CD4-positive, alpha-beta memory T cell (primary cell): ENCODE data around the gene SCML2. TPM values are rescaled to one million over a fixed set of nuclear protein-coding genes. Genes with fewer than 3 reads are reported as not detected.
A peak's percentile ranks its signal among the peaks of the same experiment; 100 is the strongest.
"Not testable (repeated sequence)": the region's sequence is repeated elsewhere in the genome, so short reads cannot be mapped to it uniquely, and the experiment has no call there.

Experiments
- CTCF ChIA-PET: fragments of 350-600 bp; sonication (Branson Sonifier 250); formaldehyde crosslinking; loops from one replicate; lab custom pipeline; 2021; ENCODE audit warnings: inconsistent platforms; ENCODE audit not compliant: partially characterized antibody; lab: Charles Lee
- POLR2A ChIA-PET: fragments of 350-600 bp; sonication (Branson Sonifier 250); formaldehyde crosslinking; loops from one replicate; lab custom pipeline; 2021; ENCODE audit not compliant: partially characterized antibody; lab: Charles Lee
- DNase-seq, 5 donors: peaks; one replicate each; pipeline versions ENCODE4 v3.0.0 to v3.0.0-alpha.2; 2020 to 2022; ENCODE audit warnings: mixed read lengths in 1 of 5
- H3K27ac ChIP-seq: one replicate; pipeline ENCODE4 v1.7.0; 2013; ENCODE audit warnings: low read depth, low read length
- H3K27me3 ChIP-seq: 2 replicates; pipeline ENCODE4 v1.7.0; 2013; ENCODE audit warnings: mild to moderate bottlenecking, low read length, moderate library complexity; ENCODE audit not compliant: insufficient read depth
- H3K36me3 ChIP-seq: 2 replicates; pipeline ENCODE4 v1.7.0; 2013; ENCODE audit warnings: mild to moderate bottlenecking, low read length, moderate library complexity; ENCODE audit not compliant: insufficient read depth
- H3K4me1 ChIP-seq: 2 replicates; pipeline ENCODE4 v1.7.0; 2013; ENCODE audit warnings: mild to moderate bottlenecking, low read length, moderate library complexity; ENCODE audit not compliant: insufficient read depth
- H3K4me3 ChIP-seq, 2 donors: one replicate each; pipeline ENCODE4 v1.7.0; 2013; ENCODE audit warnings: low read length in 2 of 2, mild to moderate bottlenecking in 1 of 2
- H3K9me3 ChIP-seq, 2 donors: one replicate each; pipeline ENCODE4 v1.7.0; 2013; ENCODE audit warnings: low read length in 2 of 2, control low read depth in 1 of 2; ENCODE audit not compliant: control insufficient read depth in 1 of 2
- H3K27ac Mint-ChIP-seq, 7 donors: one replicate each; pipeline ENCODE4 v1.8.0; 2020 to 2021; ENCODE audit warnings: mixed read lengths in 7 of 7, mild to moderate bottlenecking in 6 of 7, inconsistent platforms in 3 of 7, moderate library complexity in 3 of 7
- H3K27me3 Mint-ChIP-seq, 2 donors: one replicate each; pipeline ENCODE4 v1.8.0; 2020 to 2021; ENCODE audit warnings: mixed read lengths in 2 of 2
- H3K36me3 Mint-ChIP-seq, 2 donors: one replicate each; pipeline ENCODE4 v1.8.0; 2020 to 2021; ENCODE audit warnings: mixed read lengths in 2 of 2, inconsistent platforms in 1 of 2, mild to moderate bottlenecking in 1 of 2
- H3K4me1 Mint-ChIP-seq, 4 donors: one replicate each; pipeline ENCODE4 v1.8.0; 2020 to 2021; ENCODE audit warnings: mixed read lengths in 4 of 4, mild to moderate bottlenecking in 1 of 4
- H3K4me3 Mint-ChIP-seq, 8 donors: one replicate each; pipeline ENCODE4 v1.8.0; 2020 to 2021; ENCODE audit warnings: mixed read lengths in 8 of 8, mild to moderate bottlenecking in 7 of 8, moderate library complexity in 6 of 8, inconsistent platforms in 3 of 8
- H3K9me3 Mint-ChIP-seq, 8 donors: one replicate each; pipeline ENCODE4 v1.8.0; 2020 to 2021; ENCODE audit warnings: mixed read lengths in 8 of 8, mild to moderate bottlenecking in 5 of 8, inconsistent platforms in 3 of 8, moderate library complexity in 1 of 8
- intact Hi-C: fragments of 100-400 bp; cut with micrococcal nuclease; formaldehyde crosslinking; loops from one replicate; pipeline ENCODE4 v1.15.1; 2023
- polyA plus RNA-seq, 2 donors: library from polyadenylated mRNA; unstranded; fragments of 300-500 nt; fragmentation: Illumina TruSeq; gene quantifications; one replicate each; pipeline ENCODE4 v1.2.3, GENCODE V29; 2021
- total RNA-seq, 2 experiments: library from RNA; stranded (reverse); gene quantifications; one replicate each; pipeline ENCODE4 v1.2.3, GENCODE V29; 2021

Gene SCML2
- total and polyA plus RNA-seq, 4 experiments from 2014 or later, result 0.41 to 1.7 (median 1.2) TPM

DNA sequence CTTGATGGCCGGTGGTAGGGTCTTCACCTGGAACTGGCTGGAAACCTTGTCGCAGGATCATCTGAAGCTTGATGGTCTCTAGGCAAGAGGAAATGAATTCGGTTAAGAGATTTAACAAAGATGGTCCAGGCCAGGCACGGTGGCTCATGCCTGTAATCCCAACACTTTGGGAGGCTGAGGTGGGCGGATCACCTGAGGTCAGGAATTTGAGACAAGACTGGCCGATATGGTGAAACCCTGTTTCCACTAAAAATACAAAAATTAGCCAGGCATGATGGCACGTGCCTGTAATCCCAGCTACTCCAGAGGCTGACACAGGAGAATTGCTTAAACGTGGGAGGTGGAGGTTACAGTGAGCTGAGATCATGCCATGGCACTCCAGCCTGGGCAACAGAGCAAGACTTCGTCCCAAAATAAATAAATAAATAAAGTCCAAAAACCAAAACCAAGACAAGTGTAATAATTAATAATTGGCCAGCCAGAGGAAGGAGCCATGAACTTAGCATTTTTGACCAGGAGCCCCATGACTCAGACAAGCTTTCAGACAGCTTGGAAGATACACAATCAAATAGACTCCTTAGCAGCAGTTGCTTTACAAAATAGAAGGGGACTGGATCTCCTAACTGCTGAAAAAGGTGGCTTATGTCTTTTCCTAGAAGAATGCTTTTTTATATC, 20.8 kb upstream of the SCML2 start:
- CTCF ChIA-PET, H3K36me3 ChIP-seq, H3K4me3 ChIP-seq, H3K27ac ChIP-seq, H3K9me3 ChIP-seq, H3K36me3 Mint-ChIP-seq, H3K4me1 Mint-ChIP-seq, H3K27ac Mint-ChIP-seq, H3K4me3 Mint-ChIP-seq, DNase-seq, H3K9me3 Mint-ChIP-seq, intact Hi-C loops, H3K27me3 Mint-ChIP-seq, H3K4me1 ChIP-seq, H3K27me3 ChIP-seq, POLR2A ChIA-PET: not testable (repeated sequence)

DNA sequence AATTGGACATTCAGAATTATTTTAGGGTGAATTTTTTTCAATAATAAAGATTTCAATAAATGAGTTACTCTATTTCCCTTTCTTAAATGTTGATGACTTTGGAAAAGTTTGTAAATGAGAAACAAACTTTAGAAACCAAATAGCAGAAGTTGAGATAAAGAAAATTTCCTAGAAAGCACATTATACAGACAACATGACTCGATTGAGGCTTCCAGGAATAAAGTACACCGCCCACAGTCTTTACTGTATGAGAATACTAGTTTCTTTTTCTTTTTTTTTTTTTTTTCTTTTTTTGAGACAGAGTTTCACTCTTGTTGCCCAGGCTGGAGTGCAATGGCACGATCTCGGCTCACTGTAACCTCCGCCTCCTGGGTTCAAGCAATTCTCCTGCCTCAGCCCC, 14.6 kb upstream of the SCML2 start:
- H3K9me3 Mint-ChIP-seq, H3K9me3 ChIP-seq, CTCF ChIA-PET, H3K27ac ChIP-seq, H3K27me3 ChIP-seq, H3K4me3 Mint-ChIP-seq, H3K27me3 Mint-ChIP-seq, intact Hi-C loops, H3K4me1 Mint-ChIP-seq, H3K36me3 ChIP-seq, POLR2A ChIA-PET, H3K27ac Mint-ChIP-seq, H3K4me3 ChIP-seq, DNase-seq, H3K36me3 Mint-ChIP-seq, H3K4me1 ChIP-seq: not testable (repeated sequence)

DNA sequence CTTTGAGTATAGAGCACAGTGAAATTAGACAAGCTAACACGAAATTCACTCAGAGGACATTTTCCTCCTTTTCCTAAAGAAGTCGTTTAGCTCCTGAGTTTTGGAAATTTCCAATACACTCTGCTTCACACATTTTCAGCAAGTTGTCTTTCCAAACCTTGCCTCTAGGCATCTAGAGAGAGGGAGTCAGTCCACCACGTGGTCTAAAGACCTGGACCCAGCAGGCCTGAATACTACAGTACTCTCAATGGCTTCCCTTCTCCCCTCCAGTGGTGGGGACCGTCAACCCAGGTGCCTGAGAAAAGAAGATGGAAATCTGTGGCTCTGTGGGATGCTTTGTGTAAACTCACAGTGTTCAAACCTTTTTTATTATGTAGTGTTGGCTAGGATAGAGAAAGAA, 13.9 kb upstream of the SCML2 start:
- H3K4me1 ChIP-seq, result no peaks in the 10 kb centered on the region
- H3K36me3 ChIP-seq, result no peaks in the 10 kb centered on the region
- H3K27ac ChIP-seq, result no peak overlapping the region
- peaks cover 0 to 2% of the 10 kb centered on the region in 2 donors for H3K27me3 Mint-ChIP-seq
- H3K27me3 ChIP-seq, result no peaks in the 10 kb centered on the region
- H3K4me3 Mint-ChIP-seq, result no peak overlapping the region
- ChIA-PET POLR2A (no interaction called here), CTCF (no interaction called here)
- no peak overlapping the region for H3K27ac Mint-ChIP-seq
- no peak for DNase-seq
- H3K9me3 ChIP-seq, result no peaks in the 10 kb centered on the region
- intact Hi-C loops, result no loop called here
- H3K36me3 Mint-ChIP-seq, result no peaks in the 10 kb centered on the region
- H3K4me3 ChIP-seq, result no peak overlapping the region
- no peaks in the 10 kb centered on the region for H3K9me3 Mint-ChIP-seq
- H3K4me1 Mint-ChIP-seq, result no peaks in the 10 kb centered on the region

DNA sequence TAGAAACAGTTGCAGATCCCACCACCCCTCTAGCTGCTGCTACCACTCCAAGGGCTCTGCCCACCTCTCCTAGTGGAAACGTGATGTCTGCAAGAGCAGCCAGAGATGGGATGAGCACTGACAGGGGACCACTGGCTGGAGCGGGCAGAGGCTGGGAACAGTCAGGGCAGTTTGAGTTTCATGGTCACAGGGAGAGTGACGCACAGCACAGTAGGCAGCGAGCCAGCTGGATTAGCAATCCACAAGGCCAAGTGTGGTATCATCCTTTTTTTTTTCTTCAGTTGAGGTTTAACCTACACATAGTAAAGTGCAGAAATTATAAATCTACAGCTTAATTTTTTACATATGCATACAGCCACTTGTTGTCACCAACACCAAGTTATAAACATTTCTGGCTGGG, 6.4 kb upstream of the SCML2 start:
- Mint-ChIP-seq H3K36me3 (no peaks in the 10 kb centered on the region), H3K4me3 (no peak overlapping the region), H3K27ac (no peak overlapping the region), H3K9me3 (peaks cover 0 to 2% (median 0%) of the 10 kb centered on the region in 8 donors), H3K27me3 (peaks cover 0 to 2% of the 10 kb centered on the region in 2 donors), H3K4me1 (no peaks in the 10 kb centered on the region)
- no peak for DNase-seq
- Histone ChIP-seq H3K4me3 (no peak overlapping the region), H3K36me3 (no peaks in the 10 kb centered on the region), H3K4me1 (no peaks in the 10 kb centered on the region), H3K9me3 (no peaks in the 10 kb centered on the region), H3K27me3 (no peaks in the 10 kb centered on the region), H3K27ac (no peak overlapping the region)
- intact Hi-C loops, result no loop called here
- POLR2A ChIA-PET, result no interaction called here
- CTCF ChIA-PET, result no interaction called here

DNA sequence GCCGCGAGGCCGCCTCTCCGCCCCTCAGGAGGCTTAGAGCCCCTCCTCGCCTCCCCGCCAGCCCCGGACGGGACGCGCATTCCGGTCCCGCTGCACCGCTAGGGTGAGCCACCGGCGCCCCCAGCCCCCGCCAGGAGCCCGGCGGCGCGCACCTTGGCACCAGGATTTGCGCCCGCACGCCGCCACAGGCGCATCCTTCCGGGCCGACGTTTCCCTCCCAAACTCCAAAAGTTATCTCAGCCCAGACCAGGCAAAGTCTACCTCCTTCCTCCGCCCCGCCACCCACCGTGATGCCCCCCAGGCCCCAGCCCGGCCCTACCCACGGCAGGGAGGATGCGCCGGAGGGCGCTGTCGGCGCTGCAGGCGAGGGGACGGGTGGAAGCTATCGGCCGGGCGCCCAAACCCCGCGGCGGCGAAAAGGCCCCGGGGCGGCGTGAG, 538 bp downstream of the SCML2 start:
- peak in 4 of 5 donors; percentile 13 to 35 (median 22) for DNase-seq
- Mint-ChIP-seq H3K4me1 (peaks cover 0 to 5% (median 2%) of the 10 kb centered on the region in 4 donors), H3K27me3 (no peaks in the 10 kb centered on the region), H3K36me3 (no peaks in the 10 kb centered on the region), H3K27ac (peak overlapping the region in 1 of 7 donors; percentile 57), H3K4me3 (peak overlapping the region; percentile 72 to 87 (median 82)), H3K9me3 (peaks cover 0 to 2% (median 0%) of the 10 kb centered on the region in 8 donors)
- peaks cover 4% of the 10 kb centered on the region for H3K4me1 ChIP-seq
- H3K27me3 ChIP-seq, result no peaks in the 10 kb centered on the region
- ChIA-PET POLR2A (interaction anchor here (0.5 kb wide), 1 partner anchor 23 kb away, joined by 4 read pairs; no protein-coding TSS in a partner anchor), CTCF (no interaction called here)
- no peaks in the 10 kb centered on the region for H3K36me3 ChIP-seq
- peak overlapping the region in 1 of 2 donors; percentile 32 for H3K4me3 ChIP-seq
- intact Hi-C loops, result loop anchor here (1.0 to 2.0 kb wide), 3 partner anchors 23 to 321 kb away; partner anchors contain the start of gene CDKL5
- no peaks in the 10 kb centered on the region for H3K9me3 ChIP-seq
- H3K27ac ChIP-seq, result no peak overlapping the region

DNA sequence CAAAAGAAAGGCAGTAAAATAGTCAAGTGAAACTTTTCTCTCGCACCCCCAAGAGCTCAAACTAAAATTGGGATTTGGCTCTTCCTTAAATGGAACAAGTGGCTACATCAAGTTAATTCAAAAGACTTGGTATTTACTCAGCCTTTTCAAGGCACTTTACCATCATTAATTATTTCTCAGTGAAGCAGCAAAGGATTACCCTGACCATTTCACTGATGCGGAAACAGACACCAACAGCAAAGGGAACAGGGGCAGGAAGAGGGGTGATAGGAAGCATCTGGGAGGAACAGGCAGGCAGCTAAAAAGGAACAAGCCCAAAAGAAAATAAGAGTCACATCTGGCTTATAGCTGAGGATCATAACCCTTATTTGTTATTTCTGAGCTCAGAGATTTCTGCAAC, 2.7 kb downstream of the SCML2 start:
- CTCF ChIA-PET, result no interaction called here
- POLR2A ChIA-PET, result no interaction called here
- DNase-seq, result no peak
- Mint-ChIP-seq H3K27ac (no peak overlapping the region), H3K9me3 (peaks cover 0 to 2% (median 0%) of the 10 kb centered on the region in 8 donors), H3K36me3 (no peaks in the 10 kb centered on the region), H3K4me3 (peak overlapping the region in 1 of 8 donors; percentile 52), H3K27me3 (peaks cover 0 to 2% of the 10 kb centered on the region in 2 donors), H3K4me1 (peaks cover 0 to 5% (median 2%) of the 10 kb centered on the region in 4 donors)
- Histone ChIP-seq H3K36me3 (no peaks in the 10 kb centered on the region), H3K4me1 (peaks cover 4% of the 10 kb centered on the region), H3K27me3 (no peaks in the 10 kb centered on the region), H3K9me3 (no peaks in the 10 kb centered on the region), H3K27ac (no peak overlapping the region), H3K4me3 (no peak overlapping the region)
- intact Hi-C loops, result no loop called here

DNA sequence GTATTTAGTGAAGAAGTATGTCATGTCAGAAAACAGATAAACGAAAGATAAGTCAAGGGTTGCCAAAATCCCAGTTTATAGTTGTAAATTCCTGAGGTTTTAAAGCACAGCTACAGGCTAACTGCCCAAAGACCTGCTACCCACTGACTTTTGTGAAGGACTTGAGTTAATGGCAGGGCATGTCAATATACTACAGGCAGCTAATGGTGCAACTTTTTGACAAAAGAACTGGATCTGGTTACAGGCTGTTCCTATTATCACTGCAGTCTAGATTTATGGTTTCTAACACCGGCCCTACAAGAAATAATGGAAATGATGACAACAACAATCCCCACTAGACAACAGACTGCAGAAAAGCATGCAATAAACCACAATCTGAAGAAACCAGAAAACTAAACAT, 6.4 kb downstream of the SCML2 start:
- Mint-ChIP-seq H3K4me3 (no peak overlapping the region), H3K27ac (no peak overlapping the region), H3K9me3 (no peaks in the 10 kb centered on the region), H3K36me3 (no peaks in the 10 kb centered on the region), H3K27me3 (peaks cover 0 to 2% of the 10 kb centered on the region in 2 donors), H3K4me1 (no peaks in the 10 kb centered on the region)
- no peak overlapping the region for H3K4me3 ChIP-seq
- no peak overlapping the region for H3K27ac ChIP-seq
- DNase-seq, result no peak
- no peaks in the 10 kb centered on the region for H3K36me3 ChIP-seq
- intact Hi-C loops, result no loop called here
- POLR2A ChIA-PET, result no interaction called here
- H3K27me3 ChIP-seq, result no peaks in the 10 kb centered on the region
- CTCF ChIA-PET, result no interaction called here
- H3K9me3 ChIP-seq, result no peaks in the 10 kb centered on the region
- no peaks in the 10 kb centered on the region for H3K4me1 ChIP-seq
